Measurements from ENCODE around the gene MAP3K20. TPM values are rescaled to one million over a fixed set of nuclear protein-coding genes. Genes with fewer than 3 reads are reported as not detected.

MAP3K20 gene
- total and polyA plus RNA-seq, 2 experiments from 2014 or later: 7.6 to 9.6 TPM

DNA sequence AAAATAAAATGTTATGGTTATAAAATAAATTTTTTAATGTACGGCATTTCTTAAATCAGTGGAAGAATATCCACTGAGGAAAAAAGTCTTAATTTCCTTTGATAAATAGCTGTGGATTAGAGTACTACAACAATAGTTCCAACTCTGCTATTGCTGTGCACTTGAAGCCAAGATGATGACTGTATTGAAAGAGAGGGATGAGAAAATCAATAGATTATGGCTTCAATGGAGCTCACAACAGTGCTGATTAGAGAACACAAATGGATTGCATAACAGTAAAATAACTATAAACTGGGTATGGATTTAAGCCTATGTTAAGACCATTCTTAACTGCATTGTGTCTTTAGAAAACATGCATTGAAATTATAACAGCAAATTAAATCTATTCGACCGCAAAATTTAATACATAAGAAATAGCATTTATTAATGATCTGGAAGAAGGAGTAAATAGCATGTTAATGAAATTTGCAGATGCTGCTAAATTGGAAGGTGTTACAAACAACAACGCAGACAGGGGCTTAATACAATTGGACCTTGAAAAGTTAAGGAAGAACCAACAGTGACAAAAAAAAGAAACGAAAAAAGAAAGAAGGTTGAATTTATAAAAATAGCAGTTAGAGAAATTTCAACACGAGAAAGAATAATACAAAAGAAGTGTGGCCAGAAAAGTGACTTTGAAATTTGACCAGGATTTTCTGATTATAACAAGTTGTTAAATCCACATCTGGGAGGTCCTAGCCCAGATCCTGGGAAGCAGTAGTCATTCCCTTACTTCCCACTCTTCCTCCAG, 8.6 kb upstream of the MAP3K20 start:
- no peaks in the 10 kb centered on the region for H4K20me1 ChIP-seq (replicated peaks; ENCODE audit: insufficient read depth)

More for the DNA sequence above, 8.6 kb upstream of the MAP3K20 start:
- Mint-ChIP-seq H3K4me3 (no peak overlapping the region), H3K36me3 (ENCODE audit: low read depth) (no peaks in the 10 kb centered on the region), H3K27ac (no peak overlapping the region), H3K9me3 (no peaks in the 10 kb centered on the region), H3K4me1 (peaks cover 3% of the 10 kb centered on the region; the same call in 1 of the 3 replicates), H3K27me3 (ENCODE audit: insufficient read depth, low read depth, poor library complexity) (peaks cover 2% of the 10 kb centered on the region)
- Histone ChIP-seq H3K4me3 (no peak overlapping the region), H3F3A (replicated peaks; ENCODE audit: low read depth) (no peaks in the 10 kb centered on the region), H2AFZ (no peak overlapping the region), H3K4me1 (ENCODE audit: insufficient read depth) (no peaks in the 10 kb centered on the region), H3K27ac (ENCODE audit: low read depth) (no peak overlapping the region), H3K27me3 (ENCODE audit: insufficient read depth) (no peaks in the 10 kb centered on the region), H3K9me2 (ENCODE audit: insufficient read depth) (no peaks in the 10 kb centered on the region), H3K79me2 (replicated peaks; ENCODE audit: insufficient read depth) (no peaks in the 10 kb centered on the region), H3K36me3 (ENCODE audit: insufficient read depth) (no peaks in the 10 kb centered on the region), H3K4me2 (no peak overlapping the region)
- ATAC-seq (no peak), DNase-seq (ENCODE audit: low spot score) (no peak)
- no peak for TF ChIP-seq ZNF331 (CRISPR knock-in tag; IDR thresholded peaks at IDR 0.05; ENCODE audit: low read depth)
- no peak for TF ChIP-seq CREB1 (CRISPR knock-in tag; IDR thresholded peaks at IDR 0.05; ENCODE audit: low read depth)
- TF ChIP-seq, protein P1, sequence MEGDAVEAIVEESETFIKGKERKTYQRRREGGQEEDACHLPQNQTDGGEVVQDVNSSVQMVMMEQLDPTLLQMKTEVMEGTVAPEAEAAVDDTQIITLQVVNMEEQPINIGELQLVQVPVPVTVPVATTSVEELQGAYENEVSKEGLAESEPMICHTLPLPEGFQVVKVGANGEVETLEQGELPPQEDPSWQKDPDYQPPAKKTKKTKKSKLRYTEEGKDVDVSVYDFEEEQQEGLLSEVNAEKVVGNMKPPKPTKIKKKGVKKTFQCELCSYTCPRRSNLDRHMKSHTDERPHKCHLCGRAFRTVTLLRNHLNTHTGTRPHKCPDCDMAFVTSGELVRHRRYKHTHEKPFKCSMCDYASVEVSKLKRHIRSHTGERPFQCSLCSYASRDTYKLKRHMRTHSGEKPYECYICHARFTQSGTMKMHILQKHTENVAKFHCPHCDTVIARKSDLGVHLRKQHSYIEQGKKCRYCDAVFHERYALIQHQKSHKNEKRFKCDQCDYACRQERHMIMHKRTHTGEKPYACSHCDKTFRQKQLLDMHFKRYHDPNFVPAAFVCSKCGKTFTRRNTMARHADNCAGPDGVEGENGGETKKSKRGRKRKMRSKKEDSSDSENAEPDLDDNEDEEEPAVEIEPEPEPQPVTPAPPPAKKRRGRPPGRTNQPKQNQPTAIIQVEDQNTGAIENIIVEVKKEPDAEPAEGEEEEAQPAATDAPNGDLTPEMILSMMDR (conservative IDR thresholded peaks at IDR 0.05; ENCODE audit: low read depth in 2 of 2): no peak
- TF ChIP-seq, protein P2, sequence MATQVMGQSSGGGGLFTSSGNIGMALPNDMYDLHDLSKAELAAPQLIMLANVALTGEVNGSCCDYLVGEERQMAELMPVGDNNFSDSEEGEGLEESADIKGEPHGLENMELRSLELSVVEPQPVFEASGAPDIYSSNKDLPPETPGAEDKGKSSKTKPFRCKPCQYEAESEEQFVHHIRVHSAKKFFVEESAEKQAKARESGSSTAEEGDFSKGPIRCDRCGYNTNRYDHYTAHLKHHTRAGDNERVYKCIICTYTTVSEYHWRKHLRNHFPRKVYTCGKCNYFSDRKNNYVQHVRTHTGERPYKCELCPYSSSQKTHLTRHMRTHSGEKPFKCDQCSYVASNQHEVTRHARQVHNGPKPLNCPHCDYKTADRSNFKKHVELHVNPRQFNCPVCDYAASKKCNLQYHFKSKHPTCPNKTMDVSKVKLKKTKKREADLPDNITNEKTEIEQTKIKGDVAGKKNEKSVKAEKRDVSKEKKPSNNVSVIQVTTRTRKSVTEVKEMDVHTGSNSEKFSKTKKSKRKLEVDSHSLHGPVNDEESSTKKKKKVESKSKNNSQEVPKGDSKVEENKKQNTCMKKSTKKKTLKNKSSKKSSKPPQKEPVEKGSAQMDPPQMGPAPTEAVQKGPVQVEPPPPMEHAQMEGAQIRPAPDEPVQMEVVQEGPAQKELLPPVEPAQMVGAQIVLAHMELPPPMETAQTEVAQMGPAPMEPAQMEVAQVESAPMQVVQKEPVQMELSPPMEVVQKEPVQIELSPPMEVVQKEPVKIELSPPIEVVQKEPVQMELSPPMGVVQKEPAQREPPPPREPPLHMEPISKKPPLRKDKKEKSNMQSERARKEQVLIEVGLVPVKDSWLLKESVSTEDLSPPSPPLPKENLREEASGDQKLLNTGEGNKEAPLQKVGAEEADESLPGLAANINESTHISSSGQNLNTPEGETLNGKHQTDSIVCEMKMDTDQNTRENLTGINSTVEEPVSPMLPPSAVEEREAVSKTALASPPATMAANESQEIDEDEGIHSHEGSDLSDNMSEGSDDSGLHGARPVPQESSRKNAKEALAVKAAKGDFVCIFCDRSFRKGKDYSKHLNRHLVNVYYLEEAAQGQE (IDR thresholded peaks at IDR 0.05; ENCODE audit: unreplicated experiment): no peak
- TF ChIP-seq, protein P3, sequence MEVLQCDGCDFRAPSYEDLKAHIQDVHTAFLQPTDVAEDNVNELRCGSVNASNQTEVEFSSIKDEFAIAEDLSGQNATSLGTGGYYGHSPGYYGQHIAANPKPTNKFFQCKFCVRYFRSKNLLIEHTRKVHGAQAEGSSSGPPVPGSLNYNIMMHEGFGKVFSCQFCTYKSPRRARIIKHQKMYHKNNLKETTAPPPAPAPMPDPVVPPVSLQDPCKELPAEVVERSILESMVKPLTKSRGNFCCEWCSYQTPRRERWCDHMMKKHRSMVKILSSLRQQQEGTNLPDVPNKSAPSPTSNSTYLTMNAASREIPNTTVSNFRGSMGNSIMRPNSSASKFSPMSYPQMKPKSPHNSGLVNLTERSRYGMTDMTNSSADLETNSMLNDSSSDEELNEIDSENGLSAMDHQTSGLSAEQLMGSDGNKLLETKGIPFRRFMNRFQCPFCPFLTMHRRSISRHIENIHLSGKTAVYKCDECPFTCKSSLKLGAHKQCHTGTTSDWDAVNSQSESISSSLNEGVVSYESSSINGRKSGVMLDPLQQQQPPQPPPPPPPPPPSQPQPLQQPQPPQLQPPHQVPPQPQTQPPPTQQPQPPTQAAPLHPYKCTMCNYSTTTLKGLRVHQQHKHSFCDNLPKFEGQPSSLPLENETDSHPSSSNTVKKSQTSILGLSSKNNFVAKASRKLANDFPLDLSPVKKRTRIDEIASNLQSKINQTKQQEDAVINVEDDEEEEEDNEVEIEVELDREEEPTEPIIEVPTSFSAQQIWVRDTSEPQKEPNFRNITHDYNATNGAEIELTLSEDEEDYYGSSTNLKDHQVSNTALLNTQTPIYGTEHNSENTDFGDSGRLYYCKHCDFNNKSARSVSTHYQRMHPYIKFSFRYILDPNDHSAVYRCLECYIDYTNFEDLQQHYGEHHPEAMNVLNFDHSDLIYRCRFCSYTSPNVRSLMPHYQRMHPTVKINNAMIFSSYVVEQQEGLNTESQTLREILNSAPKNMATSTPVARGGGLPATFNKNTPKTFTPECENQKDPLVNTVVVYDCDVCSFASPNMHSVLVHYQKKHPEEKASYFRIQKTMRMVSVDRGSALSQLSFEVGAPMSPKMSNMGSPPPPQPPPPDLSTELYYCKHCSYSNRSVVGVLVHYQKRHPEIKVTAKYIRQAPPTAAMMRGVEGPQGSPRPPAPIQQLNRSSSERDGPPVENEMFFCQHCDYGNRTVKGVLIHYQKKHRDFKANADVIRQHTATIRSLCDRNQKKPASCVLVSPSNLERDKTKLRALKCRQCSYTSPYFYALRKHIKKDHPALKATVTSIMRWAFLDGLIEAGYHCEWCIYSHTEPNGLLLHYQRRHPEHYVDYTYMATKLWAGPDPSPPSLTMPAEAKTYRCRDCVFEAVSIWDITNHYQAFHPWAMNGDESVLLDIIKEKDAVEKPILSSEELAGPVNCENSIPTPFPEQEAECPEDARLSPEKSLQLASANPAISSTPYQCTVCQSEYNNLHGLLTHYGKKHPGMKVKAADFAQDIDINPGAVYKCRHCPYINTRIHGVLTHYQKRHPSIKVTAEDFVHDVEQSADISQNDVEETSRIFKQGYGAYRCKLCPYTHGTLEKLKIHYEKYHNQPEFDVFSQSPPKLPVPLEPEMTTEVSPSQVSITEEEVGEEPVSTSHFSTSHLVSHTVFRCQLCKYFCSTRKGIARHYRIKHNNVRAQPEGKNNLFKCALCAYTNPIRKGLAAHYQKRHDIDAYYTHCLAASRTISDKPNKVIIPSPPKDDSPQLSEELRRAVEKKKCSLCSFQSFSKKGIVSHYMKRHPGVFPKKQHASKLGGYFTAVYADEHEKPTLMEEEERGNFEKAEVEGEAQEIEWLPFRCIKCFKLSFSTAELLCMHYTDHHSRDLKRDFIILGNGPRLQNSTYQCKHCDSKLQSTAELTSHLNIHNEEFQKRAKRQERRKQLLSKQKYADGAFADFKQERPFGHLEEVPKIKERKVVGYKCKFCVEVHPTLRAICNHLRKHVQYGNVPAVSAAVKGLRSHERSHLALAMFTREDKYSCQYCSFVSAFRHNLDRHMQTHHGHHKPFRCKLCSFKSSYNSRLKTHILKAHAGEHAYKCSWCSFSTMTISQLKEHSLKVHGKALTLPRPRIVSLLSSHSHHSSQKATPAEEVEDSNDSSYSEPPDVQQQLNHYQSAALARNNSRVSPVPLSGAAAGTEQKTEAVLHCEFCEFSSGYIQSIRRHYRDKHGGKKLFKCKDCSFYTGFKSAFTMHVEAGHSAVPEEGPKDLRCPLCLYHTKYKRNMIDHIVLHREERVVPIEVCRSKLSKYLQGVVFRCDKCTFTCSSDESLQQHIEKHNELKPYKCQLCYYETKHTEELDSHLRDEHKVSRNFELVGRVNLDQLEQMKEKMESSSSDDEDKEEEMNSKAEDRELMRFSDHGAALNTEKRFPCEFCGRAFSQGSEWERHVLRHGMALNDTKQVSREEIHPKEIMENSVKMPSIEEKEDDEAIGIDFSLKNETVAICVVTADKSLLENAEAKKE (CRISPR knock-in tag; IDR thresholded peaks at IDR 0.05): no peak
- no peak for TF ChIP-seq JUNB (IDR thresholded peaks at IDR 0.05; ENCODE audit: unreplicated experiment)
- TF ChIP-seq EZH2 (IDR thresholded peaks at IDR 0.05; ENCODE audit: low read depth, unreplicated experiment): no peak
- no peak for TF ChIP-seq STAT1 (IDR thresholded peaks at IDR 0.05; ENCODE audit: unreplicated experiment)
- TF ChIP-seq EZH2phosphoT487 (IDR thresholded peaks at IDR 0.05; ENCODE audit: unreplicated experiment): no peak
- no peak for TF ChIP-seq NANOG (IDR thresholded peaks at IDR 0.05; ENCODE audit: borderline replicate concordance)
- TF ChIP-seq ZNF114 (CRISPR knock-in tag; IDR thresholded peaks at IDR 0.05): no peak
- TF ChIP-seq POLR2AphosphoS5 (IDR thresholded peaks at IDR 0.05; ENCODE audit: low read depth): no peak
- TF ChIP-seq, protein P4, sequence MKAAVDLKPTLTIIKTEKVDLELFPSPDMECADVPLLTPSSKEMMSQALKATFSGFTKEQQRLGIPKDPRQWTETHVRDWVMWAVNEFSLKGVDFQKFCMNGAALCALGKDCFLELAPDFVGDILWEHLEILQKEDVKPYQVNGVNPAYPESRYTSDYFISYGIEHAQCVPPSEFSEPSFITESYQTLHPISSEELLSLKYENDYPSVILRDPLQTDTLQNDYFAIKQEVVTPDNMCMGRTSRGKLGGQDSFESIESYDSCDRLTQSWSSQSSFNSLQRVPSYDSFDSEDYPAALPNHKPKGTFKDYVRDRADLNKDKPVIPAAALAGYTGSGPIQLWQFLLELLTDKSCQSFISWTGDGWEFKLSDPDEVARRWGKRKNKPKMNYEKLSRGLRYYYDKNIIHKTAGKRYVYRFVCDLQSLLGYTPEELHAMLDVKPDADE (IDR thresholded peaks at IDR 0.05): no peak
